ENCODE data around the gene RPS3.

GRCh38 chr11:75365711-75366181 lies 33.6 kb upstream of the RPS3 start:
- no peak for TF ChIP-seq NRF1 (IDR thresholded peaks at IDR 0.05; ENCODE audit: low read depth, low read length)
- TF ChIP-seq CTCF (IDR thresholded peaks at IDR 0.05): no peak
